Skeletal muscle satellite cell (primary cell): Measurements from ENCODE around the gene RPL36A.
A peak's percentile ranks its signal among the peaks of the same experiment; 100 is the strongest.

Experiments used
- H3K27me3 ChIP-seq: 2 replicates; pipeline ENCODE4 v1.7.0; 2013; ENCODE audit warnings: low read length; ENCODE audit not compliant: control insufficient read depth, insufficient read depth
- H3K36me3 ChIP-seq: 2 replicates; pipeline ENCODE4 v1.7.0; 2013; ENCODE audit warnings: mild to moderate bottlenecking, control low read depth, low read length; ENCODE audit not compliant: insufficient read depth
- H3K4me1 ChIP-seq: 2 replicates; pipeline ENCODE4 v1.7.0; 2013; ENCODE audit warnings: low read length; ENCODE audit not compliant: control insufficient read depth, insufficient read depth
- H3K4me2 ChIP-seq: 2 replicates; pipeline ENCODE4 v1.7.0; 2013; ENCODE audit warnings: mild to moderate bottlenecking, low read length
- H3K4me3 ChIP-seq: 2 replicates; pipeline ENCODE4 v1.7.0; 2013; ENCODE audit warnings: low read length
- H3K9ac ChIP-seq: 2 replicates; pipeline ENCODE4 v1.7.0; 2013; ENCODE audit warnings: mild to moderate bottlenecking, low read depth, low read length, moderate library complexity
- H3K9me3 ChIP-seq: replicated peaks from 2 replicates; pipeline ENCODE4 v1.7.0; 2013; ENCODE audit warnings: mild to moderate bottlenecking, control low read depth, low read length

The RPL36A gene

GRCh38 chrX:101369687-101370086 lies 21.1 kb upstream of the RPL36A start:
- no peak overlapping the region for H3K4me2 ChIP-seq
- H3K27me3 ChIP-seq: peaks cover 49% of the 10 kb centered on the region
- no peaks in the 10 kb centered on the region for H3K9me3 ChIP-seq
- H3K9ac ChIP-seq: no peak overlapping the region
- no peaks in the 10 kb centered on the region for H3K4me1 ChIP-seq
- no peaks in the 10 kb centered on the region for H3K36me3 ChIP-seq
- no peak overlapping the region for H3K4me3 ChIP-seq

DNA sequence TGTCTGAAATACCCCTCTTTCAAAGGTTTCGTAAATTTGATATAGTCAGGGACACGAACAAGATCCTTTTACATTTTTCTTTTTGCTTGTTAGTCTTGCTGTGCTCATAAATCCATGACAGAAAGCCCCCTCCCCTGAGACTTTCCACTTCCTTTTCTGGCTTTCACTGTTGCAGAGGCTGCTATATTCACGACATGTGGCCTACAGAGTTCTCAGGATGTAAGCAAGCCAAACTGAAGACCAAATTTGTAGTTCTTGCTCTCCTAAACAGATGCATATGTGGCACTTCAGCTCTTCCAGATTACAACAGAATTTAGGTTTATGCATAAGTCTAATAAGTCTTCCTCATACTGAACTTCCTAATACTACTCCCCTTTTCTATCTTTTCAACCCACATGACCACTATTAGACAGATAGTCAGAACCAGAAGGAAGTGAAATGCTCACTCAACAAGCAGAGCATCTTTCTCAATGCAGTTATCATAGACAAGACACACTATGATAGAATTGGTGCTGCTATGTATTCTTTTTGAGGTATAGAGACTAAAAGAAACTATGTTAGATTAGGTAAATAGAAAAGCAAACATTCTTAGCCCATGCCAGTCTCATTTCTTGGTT lies 19.8 kb upstream of the RPL36A start:
- Histone ChIP-seq H3K4me3 (no peak overlapping the region), H3K4me2 (no peak overlapping the region), H3K9ac (no peak overlapping the region), H3K4me1 (no peaks in the 10 kb centered on the region), H3K9me3 (no peaks in the 10 kb centered on the region), H3K27me3 (peaks cover 48% of the 10 kb centered on the region), H3K36me3 (no peaks in the 10 kb centered on the region)

GRCh38 chrX:101377547-101377946 lies 13.3 kb upstream of the RPL36A start:
- H3K4me2 ChIP-seq: no peak overlapping the region
- H3K27me3 ChIP-seq: peaks cover 26% of the 10 kb centered on the region
- no peak overlapping the region for H3K4me3 ChIP-seq
- no peaks in the 10 kb centered on the region for H3K36me3 ChIP-seq
- no peak overlapping the region for H3K9ac ChIP-seq
- H3K4me1 ChIP-seq: no peaks in the 10 kb centered on the region
- H3K9me3 ChIP-seq: no peaks in the 10 kb centered on the region

- no peaks in the 10 kb centered on the region for H3K4me1 ChIP-seq
- H3K4me2 ChIP-seq: no peak overlapping the region
- no peak overlapping the region for H3K4me3 ChIP-seq
Observed at GRCh38 chrX:101383679-101384205, 7.1 kb upstream of the RPL36A start.

DNA sequence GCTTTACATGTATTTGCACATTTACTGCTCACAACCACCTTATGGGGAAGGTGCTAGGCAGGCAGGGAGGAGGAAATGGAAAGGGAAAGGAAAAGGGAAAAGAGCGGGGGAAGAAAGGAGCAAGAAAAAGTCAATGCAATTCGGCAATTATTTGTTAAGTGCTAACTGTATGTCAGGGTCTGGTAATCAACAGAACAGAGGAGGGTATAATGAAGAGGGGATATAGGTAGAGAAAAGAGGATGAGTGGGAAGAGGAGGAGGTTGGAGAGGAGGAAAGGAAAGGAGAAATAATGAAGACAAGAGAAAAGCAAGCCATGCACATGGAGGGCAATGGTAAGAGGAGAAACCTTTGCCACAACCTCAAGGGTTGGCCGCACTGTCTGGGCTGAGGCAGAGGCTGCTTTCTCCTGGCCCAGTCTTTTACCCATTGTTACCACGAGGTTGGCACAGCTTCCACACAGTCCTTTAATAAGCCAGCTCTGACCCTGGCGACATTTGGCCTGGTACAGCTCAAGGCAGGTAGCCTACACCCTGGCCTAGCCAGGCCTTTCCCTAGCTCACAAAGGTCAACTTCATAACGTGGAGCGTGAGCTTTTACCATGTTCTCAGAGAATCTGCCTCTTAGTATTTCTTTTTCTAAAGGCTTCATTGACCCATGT lies 5.7 kb upstream of the RPL36A start:
- H3K27me3 ChIP-seq: peaks cover 8% of the 10 kb centered on the region
- no peaks in the 10 kb centered on the region for H3K36me3 ChIP-seq
- no peaks in the 10 kb centered on the region for H3K4me1 ChIP-seq
- no peak overlapping the region for H3K4me3 ChIP-seq
- H3K4me2 ChIP-seq: no peak overlapping the region
- H3K9ac ChIP-seq: no peak overlapping the region
- no peaks in the 10 kb centered on the region for H3K9me3 ChIP-seq

More at GRCh38 chrX:101383679-101384205, 7.1 kb upstream of the RPL36A start:
- Histone ChIP-seq H3K9ac (no peak overlapping the region), H3K9me3 (no peaks in the 10 kb centered on the region), H3K36me3 (no peaks in the 10 kb centered on the region), H3K27me3 (peaks cover 17% of the 10 kb centered on the region)

GRCh38 chrX:101385795-101386541 lies 4.8 kb upstream of the RPL36A start, which contains the start of gene BTK:
BTK (minus strand) TSS chrX:101386191; CDS start chrX:101375284, 10,907 bp downstream.
- Histone ChIP-seq H3K9me3 (no peaks in the 10 kb centered on the region), H3K36me3 (no peaks in the 10 kb centered on the region), H3K9ac (no peak within 1 kb of the TSS), H3K4me2 (no peak within 1 kb of the TSS), H3K4me1 (no peaks in the 10 kb centered on the region), H3K4me3 (no peak within 1 kb of the TSS), H3K27me3 (peaks cover 8% of the 10 kb centered on the region)

GRCh38 chrX:101386542-101386885 lies 4.3 kb upstream of the RPL36A start:
- H3K9ac ChIP-seq: no peak overlapping the region
- no peak overlapping the region for H3K4me2 ChIP-seq
- H3K27me3 ChIP-seq: peaks cover 8% of the 10 kb centered on the region
- no peaks in the 10 kb centered on the region for H3K9me3 ChIP-seq
- peaks cover under 1% of the 10 kb centered on the region for H3K36me3 ChIP-seq
- no peak overlapping the region for H3K4me3 ChIP-seq
- H3K4me1 ChIP-seq: no peaks in the 10 kb centered on the region

DNA sequence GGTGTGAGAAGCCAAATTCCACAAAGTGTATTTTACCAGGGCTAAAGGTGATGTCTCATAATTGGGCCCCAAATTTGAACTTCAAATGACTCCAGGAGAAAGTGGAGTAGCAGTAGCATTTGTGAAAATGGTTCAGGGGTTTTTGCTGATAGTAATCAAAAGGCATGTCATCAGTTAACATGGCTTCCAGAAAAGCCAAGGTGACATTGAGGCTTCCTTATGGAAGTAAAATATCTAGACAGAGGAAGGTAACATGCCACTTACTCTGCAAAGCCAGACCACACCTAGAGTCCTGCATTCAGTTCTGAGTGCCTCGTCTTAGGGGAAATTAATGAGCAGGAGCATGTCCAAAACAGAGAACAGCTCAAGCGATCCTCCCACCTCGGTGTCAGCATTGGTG lies 2.2 kb upstream of the RPL36A start:
- Histone ChIP-seq H3K36me3 (peaks cover 17% of the 10 kb centered on the region), H3K4me3 (no peak overlapping the region), H3K27me3 (peaks cover 8% of the 10 kb centered on the region), H3K4me2 (no peak overlapping the region), H3K4me1 (peaks cover 9% of the 10 kb centered on the region), H3K9me3 (no peaks in the 10 kb centered on the region), H3K9ac (no peak overlapping the region)

DNA sequence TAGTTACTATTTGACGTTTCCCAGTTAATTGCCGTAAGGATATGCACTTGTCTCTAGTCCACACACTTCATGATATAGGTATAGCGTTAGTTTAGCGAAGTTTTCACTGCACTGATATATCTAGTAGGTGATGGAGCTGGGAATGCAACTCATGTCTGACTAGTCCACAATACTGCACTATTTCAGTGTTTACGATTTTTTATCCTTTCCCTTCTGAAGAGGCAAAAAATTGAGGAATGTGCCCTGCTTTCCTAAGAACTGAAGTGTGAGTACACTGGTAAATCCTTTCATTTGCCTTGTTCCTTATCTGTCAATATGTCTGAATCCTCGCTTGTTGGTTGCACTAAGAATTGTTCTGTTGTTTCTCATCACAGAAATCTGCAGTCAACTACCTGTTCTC lies 1.0 kb downstream of the RPL36A start:
- Histone ChIP-seq H3K27me3 (no peaks in the 10 kb centered on the region), H3K4me3 (peak overlapping the region; percentile 77), H3K4me2 (peak overlapping the region; percentile 77), H3K9me3 (no peaks in the 10 kb centered on the region), H3K36me3 (peaks cover 33% of the 10 kb centered on the region), H3K4me1 (peaks cover 9% of the 10 kb centered on the region), H3K9ac (peak overlapping the region; percentile 90)

GRCh38 chrX:101393530-101394305 lies 2.9 kb downstream of the RPL36A start:
- Histone ChIP-seq H3K36me3 (peaks cover 33% of the 10 kb centered on the region), H3K4me1 (peaks cover 9% of the 10 kb centered on the region), H3K4me2 (peak overlapping the region; percentile 77), H3K4me3 (no peak overlapping the region), H3K9ac (no peak overlapping the region), H3K9me3 (no peaks in the 10 kb centered on the region), H3K27me3 (no peaks in the 10 kb centered on the region)

DNA sequence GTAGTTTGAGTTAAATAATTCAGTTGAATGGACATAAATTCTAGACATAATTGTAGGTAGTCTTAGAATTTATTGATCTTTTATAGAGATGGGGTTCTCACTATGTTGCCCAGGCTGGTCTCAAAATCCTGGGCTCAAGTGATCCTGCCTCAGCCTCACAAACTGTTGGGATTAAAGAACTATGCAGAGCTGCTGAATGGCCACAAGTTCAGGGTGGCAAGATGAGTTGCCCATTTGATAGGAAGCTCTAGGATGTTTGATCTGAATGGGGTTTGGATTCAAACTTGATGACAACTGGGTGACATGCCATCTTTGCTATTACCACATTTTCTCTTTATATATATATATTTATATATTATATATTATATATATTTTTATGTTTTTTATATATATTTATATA lies 3.6 kb downstream of the RPL36A start:
- Histone ChIP-seq H3K9ac (no peak overlapping the region), H3K4me2 (no peak overlapping the region), H3K9me3 (no peaks in the 10 kb centered on the region)

More for the DNA sequence above, 3.6 kb downstream of the RPL36A start:
- Histone ChIP-seq H3K36me3 (peaks cover 33% of the 10 kb centered on the region), H3K4me3 (no peak overlapping the region), H3K27me3 (no peaks in the 10 kb centered on the region), H3K4me1 (peaks cover 9% of the 10 kb centered on the region)
